ENCODE results near the gene CLN6.
"Not testable (repeated sequence)": the region's sequence is repeated elsewhere in the genome, so short reads cannot be mapped to it uniquely, and the experiment has no call there.

Gene CLN6

GRCh38 chr15:68204776-68205557 is 24.6 kb downstream of the CLN6 start, which contains the start of gene CALML4:
TSS of gene CALML4 (minus strand) at chr15:68205332. CDS start at chr15:68205247, 85 bp downstream.
- peaks cover 49% of the 10 kb centered on the region for H3K4me1 ChIP-seq (ENCODE audit: control insufficient read depth, insufficient read depth, low read length)
- peaks cover 16% of the 10 kb centered on the region for H3K36me3 ChIP-seq (ENCODE audit: control insufficient read depth, insufficient read depth, low read length)
- H3K9ac ChIP-seq (ENCODE audit: low read length), result peak within 1 kb of the TSS; percentile 22
- peak within 1 kb of the TSS; percentile 29 for H3K27ac ChIP-seq (ENCODE audit: low read depth, low read length)
- H3K4me3 ChIP-seq (ENCODE audit: low read depth, low read length), result no peak within 1 kb of the TSS
- no peaks in the 10 kb centered on the region for H3K27me3 ChIP-seq (ENCODE audit: control insufficient read depth, insufficient read depth, low read length)
- no peaks in the 10 kb centered on the region for H3K9me3 ChIP-seq (ENCODE audit: control insufficient read depth, insufficient read depth, low read depth, low read length)

DNA sequence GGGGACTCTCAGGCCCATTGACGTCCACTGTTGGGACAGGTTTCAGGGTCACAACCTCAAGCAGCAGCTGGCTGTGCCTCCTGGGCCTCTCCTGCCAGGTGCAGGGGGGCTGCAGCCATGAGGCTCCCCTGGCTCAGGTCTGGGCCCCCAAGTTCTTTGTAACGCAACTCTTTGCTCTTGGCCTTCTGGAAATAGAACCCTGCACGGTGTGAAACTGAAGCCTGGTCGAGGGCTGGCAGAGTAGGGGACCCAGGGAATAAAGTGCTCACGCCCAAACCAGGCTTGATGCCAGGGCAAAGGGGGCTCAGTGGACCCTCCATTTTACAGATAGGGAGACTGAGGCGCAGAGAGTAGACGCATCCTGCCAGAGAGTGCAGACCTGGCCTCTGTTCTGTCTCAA is 25.2 kb downstream of the CLN6 start:
- no peaks in the 10 kb centered on the region for H3K9me3 ChIP-seq (ENCODE audit: control insufficient read depth, insufficient read depth, low read depth, low read length)
- no peak overlapping the region for H3K9ac ChIP-seq (ENCODE audit: low read length)
- H3K27ac ChIP-seq (ENCODE audit: low read depth, low read length), result no peak overlapping the region
- no peak overlapping the region for H3K4me3 ChIP-seq (ENCODE audit: low read depth, low read length)
- no peaks in the 10 kb centered on the region for H3K27me3 ChIP-seq (ENCODE audit: control insufficient read depth, insufficient read depth, low read length)
- H3K4me1 ChIP-seq (ENCODE audit: control insufficient read depth, insufficient read depth, low read length), result peaks cover 53% of the 10 kb centered on the region
- peaks cover 10% of the 10 kb centered on the region for H3K36me3 ChIP-seq (ENCODE audit: control insufficient read depth, insufficient read depth, low read length)

DNA sequence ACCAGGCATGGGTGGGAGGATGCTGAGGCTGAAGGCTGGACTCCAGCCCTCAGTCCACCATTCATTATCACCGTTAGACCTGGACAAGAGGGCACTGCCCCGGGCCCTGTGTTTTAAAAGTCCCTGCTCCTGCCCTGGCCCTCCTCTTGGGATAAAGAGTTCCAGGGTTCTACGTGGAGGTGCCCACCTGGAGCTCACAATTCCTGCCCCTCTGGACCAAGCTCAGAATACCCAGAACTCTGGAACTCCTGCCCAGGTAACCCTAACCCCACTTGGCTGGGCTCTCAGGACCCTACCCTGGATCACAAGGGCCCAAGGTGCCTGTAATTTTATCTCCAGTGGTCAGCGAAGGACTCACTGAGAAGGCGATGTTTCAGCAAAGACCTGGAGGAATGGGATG is 25.6 kb downstream of the CLN6 start:
- Histone ChIP-seq H3K36me3 (ENCODE audit: control insufficient read depth, insufficient read depth, low read length) (peaks cover 6% of the 10 kb centered on the region), H3K9me3 (ENCODE audit: control insufficient read depth, insufficient read depth, low read depth, low read length) (no peaks in the 10 kb centered on the region), H3K9ac (ENCODE audit: low read length) (no peak overlapping the region), H3K27ac (ENCODE audit: low read depth, low read length) (no peak overlapping the region), H3K4me3 (ENCODE audit: low read depth, low read length) (no peak overlapping the region), H3K4me1 (ENCODE audit: control insufficient read depth, insufficient read depth, low read length) (peaks cover 54% of the 10 kb centered on the region), H3K27me3 (ENCODE audit: control insufficient read depth, insufficient read depth, low read length) (no peaks in the 10 kb centered on the region)

DNA sequence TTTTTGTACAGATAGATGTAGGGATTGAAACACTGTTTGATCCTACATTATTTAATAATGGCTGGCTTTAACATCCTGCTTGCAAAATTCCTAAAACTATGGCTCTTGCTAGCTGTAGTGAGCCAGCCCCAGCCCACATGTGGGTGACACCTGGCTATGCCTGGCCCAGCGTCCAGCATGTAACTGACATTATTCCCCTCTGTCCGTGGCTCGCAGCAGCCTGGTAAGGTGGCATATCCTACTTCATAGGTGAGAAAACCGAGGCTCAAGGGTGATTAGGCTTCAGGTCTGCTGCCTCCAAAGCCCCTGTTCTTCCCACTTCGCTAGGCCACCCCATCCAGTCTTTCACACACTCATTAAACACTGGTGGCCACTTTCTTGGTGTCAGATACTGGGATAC is 26.0 kb downstream of the CLN6 start:
- Histone ChIP-seq H3K27ac (ENCODE audit: low read depth, low read length) (no peak overlapping the region), H3K4me1 (ENCODE audit: control insufficient read depth, insufficient read depth, low read length) (peaks cover 54% of the 10 kb centered on the region), H3K27me3 (ENCODE audit: control insufficient read depth, insufficient read depth, low read length) (no peaks in the 10 kb centered on the region), H3K4me3 (ENCODE audit: low read depth, low read length) (no peak overlapping the region), H3K9ac (ENCODE audit: low read length) (no peak overlapping the region), H3K9me3 (ENCODE audit: control insufficient read depth, insufficient read depth, low read depth, low read length) (no peaks in the 10 kb centered on the region), H3K36me3 (ENCODE audit: control insufficient read depth, insufficient read depth, low read length) (peaks cover 5% of the 10 kb centered on the region; the same call in 1 of the 2 replicates)

- not testable (repeated sequence) for H3K36me3 ChIP-seq (ENCODE audit: control insufficient read depth, insufficient read depth, low read length); H3K9me3 ChIP-seq (ENCODE audit: control insufficient read depth, insufficient read depth, low read depth, low read length); H3K4me3 ChIP-seq (ENCODE audit: low read depth, low read length); H3K27me3 ChIP-seq (ENCODE audit: control insufficient read depth, insufficient read depth, low read length); H3K9ac ChIP-seq (ENCODE audit: low read length); H3K27ac ChIP-seq (ENCODE audit: low read depth, low read length)
- peaks cover 54% of the 10 kb centered on the region for H3K4me1 ChIP-seq (ENCODE audit: control insufficient read depth, insufficient read depth, low read length)
Observed at GRCh38 chr15:68202994-68203393, 26.5 kb downstream of the CLN6 start.

- no peak overlapping the region for H3K27ac ChIP-seq (ENCODE audit: low read depth, low read length)
- H3K4me1 ChIP-seq (ENCODE audit: control insufficient read depth, insufficient read depth, low read length), result peaks cover 48% of the 10 kb centered on the region
- no peaks in the 10 kb centered on the region for H3K27me3 ChIP-seq (ENCODE audit: control insufficient read depth, insufficient read depth, low read length)
- no peak overlapping the region for H3K4me3 ChIP-seq (ENCODE audit: low read depth, low read length)
- H3K9ac ChIP-seq (ENCODE audit: low read length), result no peak overlapping the region
- H3K9me3 ChIP-seq (ENCODE audit: control insufficient read depth, insufficient read depth, low read depth, low read length), result no peaks in the 10 kb centered on the region
- no peaks in the 10 kb centered on the region; the same call in 1 of the 2 replicates for H3K36me3 ChIP-seq (ENCODE audit: control insufficient read depth, insufficient read depth, low read length)
Observed at GRCh38 chr15:68201879-68202261, 27.7 kb downstream of the CLN6 start.

GRCh38 chr15:68201153-68201878 is 28.2 kb downstream of the CLN6 start:
- Histone ChIP-seq H3K36me3 (ENCODE audit: control insufficient read depth, insufficient read depth, low read length) (no peaks in the 10 kb centered on the region; the same call in 1 of the 2 replicates), H3K4me1 (ENCODE audit: control insufficient read depth, insufficient read depth, low read length) (peaks cover 42% of the 10 kb centered on the region), H3K9ac (ENCODE audit: low read length) (no peak overlapping the region), H3K4me3 (ENCODE audit: low read depth, low read length) (no peak overlapping the region), H3K27ac (ENCODE audit: low read depth, low read length) (no peak overlapping the region), H3K9me3 (ENCODE audit: control insufficient read depth, insufficient read depth, low read depth, low read length) (no peaks in the 10 kb centered on the region), H3K27me3 (ENCODE audit: control insufficient read depth, insufficient read depth, low read length) (no peaks in the 10 kb centered on the region)

- no peak overlapping the region for H3K27ac ChIP-seq (ENCODE audit: low read depth, low read length)
Observed at GRCh38 chr15:68200016-68200861, 29.3 kb downstream of the CLN6 start.

DNA sequence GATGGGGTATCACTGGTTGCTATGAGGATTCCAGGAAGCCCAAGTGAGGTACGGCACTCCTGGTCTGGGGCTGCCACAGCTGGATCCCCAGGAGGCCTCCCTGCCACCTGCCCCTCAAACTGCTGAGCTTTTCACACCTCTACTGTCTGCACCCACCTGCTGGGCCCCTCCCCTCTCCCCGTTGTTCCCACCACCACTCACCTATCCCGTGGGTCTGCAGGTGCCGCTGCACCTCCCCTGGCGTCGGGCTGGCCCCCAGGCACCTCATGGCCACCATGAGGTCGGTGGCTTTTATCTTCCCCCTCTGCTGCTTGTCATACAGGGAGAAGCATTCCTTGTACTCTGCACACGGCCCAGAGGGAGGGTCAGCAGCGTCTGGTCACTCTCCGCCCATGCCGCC is 30.2 kb downstream of the CLN6 start:
- H3K36me3 ChIP-seq (ENCODE audit: control insufficient read depth, insufficient read depth, low read length), result no peaks in the 10 kb centered on the region; the same call in 1 of the 2 replicates
- H3K4me3 ChIP-seq (ENCODE audit: low read depth, low read length), result no peak overlapping the region
- H3K9ac ChIP-seq (ENCODE audit: low read length), result no peak overlapping the region
- no peaks in the 10 kb centered on the region for H3K27me3 ChIP-seq (ENCODE audit: control insufficient read depth, insufficient read depth, low read length)
- no peak overlapping the region for H3K27ac ChIP-seq (ENCODE audit: low read depth, low read length)
- peaks cover 27% of the 10 kb centered on the region for H3K4me1 ChIP-seq (ENCODE audit: control insufficient read depth, insufficient read depth, low read length)
- no peaks in the 10 kb centered on the region for H3K9me3 ChIP-seq (ENCODE audit: control insufficient read depth, insufficient read depth, low read depth, low read length)

More at GRCh38 chr15:68200016-68200861, 29.3 kb downstream of the CLN6 start:
- H3K9me3 ChIP-seq (ENCODE audit: control insufficient read depth, insufficient read depth, low read depth, low read length), result no peaks in the 10 kb centered on the region
- H3K36me3 ChIP-seq (ENCODE audit: control insufficient read depth, insufficient read depth, low read length), result no peaks in the 10 kb centered on the region; the same call in 1 of the 2 replicates
- H3K9ac ChIP-seq (ENCODE audit: low read length), result no peak overlapping the region
- H3K27me3 ChIP-seq (ENCODE audit: control insufficient read depth, insufficient read depth, low read length), result no peaks in the 10 kb centered on the region
- H3K4me1 ChIP-seq (ENCODE audit: control insufficient read depth, insufficient read depth, low read length), result peaks cover 32% of the 10 kb centered on the region
- H3K4me3 ChIP-seq (ENCODE audit: low read depth, low read length), result no peak overlapping the region

- Histone ChIP-seq H3K4me1 (ENCODE audit: control insufficient read depth, insufficient read depth, low read length) (peaks cover 27% of the 10 kb centered on the region), H3K27ac (ENCODE audit: low read depth, low read length) (no peak overlapping the region)
Observed at GRCh38 chr15:68197661-68198437, 31.7 kb downstream of the CLN6 start.

More at GRCh38 chr15:68197661-68198437, 31.7 kb downstream of the CLN6 start:
- H3K9me3 ChIP-seq (ENCODE audit: control insufficient read depth, insufficient read depth, low read depth, low read length), result no peaks in the 10 kb centered on the region
- no peak overlapping the region for H3K4me3 ChIP-seq (ENCODE audit: low read depth, low read length)
- H3K27me3 ChIP-seq (ENCODE audit: control insufficient read depth, insufficient read depth, low read length), result no peaks in the 10 kb centered on the region
- peaks cover 9% of the 10 kb centered on the region for H3K36me3 ChIP-seq (ENCODE audit: control insufficient read depth, insufficient read depth, low read length)
- no peak overlapping the region for H3K9ac ChIP-seq (ENCODE audit: low read length)
